Aorta (tissue), 4 donors: Measurements from ENCODE around the gene LDLR. TPM values are rescaled to one million over a fixed set of nuclear protein-coding genes. Genes with fewer than 3 reads are reported as not detected.

Experiments
- microRNA-seq, 2 donors: library from miRNA; unstranded; fragments of <30 nt; microRNA quantifications; one replicate each; pipeline ENCODE4 v1.2.0, GENCODE V29; 2020
- polyA plus RNA-seq, 2 donors: library from polyadenylated mRNA; stranded (reverse); fragments of 200-250 nt; gene quantifications; one replicate each; pipeline ENCODE4 v1.2.3, GENCODE V29; 2013
- total RNA-seq, 2 donors: library from RNA; stranded (reverse); fragmentation: NEBNext Ultra II Directional; extraction: Animal tissue kit (Norgen Biotek cat#: 25700); gene quantifications; one replicate each; pipeline ENCODE4 v1.2.1, GENCODE V29; 2021
- donor health status: healthy with polysubstance abuse.
- donor health status: Bipolar disorder and iron deficiency.
- donor health status: DM: no; HTN: no; CAD: no.
- donor health status: DM: yes; HTN: yes; CAD: no.

The LDLR gene
- total and polyA plus RNA-seq, 4 donors: 3.4 to 94.0 (median 29.9) TPM

Small RNA genes within 50 kb of the gene (microRNA-seq; reads per million reads assigned to microRNA genes)
- 0 to 2.0 reads per million in 2 donors for gene MIR6886

Other genes starting within 250 kb of the LDLR start
- 1 to 10 TPM; 1.5 to 2.0 TPM for gene C19orf38, start 241.0 kb upstream of the LDLR start, total RNA-seq
- gene C19orf38, start 241.0 kb upstream of the LDLR start, polyA plus RNA-seq: 1 to 10 TPM in 1 of 2 donors, under 1 TPM in 1; 0.90 to 1.6 TPM
- gene CARM1, start 217.9 kb upstream of the LDLR start, total RNA-seq: 10 to 100 TPM; 27.9 to 41.4 TPM
- gene CARM1, start 217.9 kb upstream of the LDLR start, polyA plus RNA-seq: 10 to 100 TPM; 11.5 to 23.9 TPM
- 10 to 100 TPM; 36.5 to 41.8 TPM for gene YIPF2, start 160.8 kb upstream of the LDLR start, total RNA-seq
- gene YIPF2, start 160.8 kb upstream of the LDLR start, polyA plus RNA-seq: 10 to 100 TPM; 30.1 to 41.1 TPM
- gene TIMM29, start 160.7 kb upstream of the LDLR start, total RNA-seq: 10 to 100 TPM; 13.7 to 15.7 TPM
- gene TIMM29, start 160.7 kb upstream of the LDLR start, polyA plus RNA-seq: 10 to 100 TPM; 15.2 to 16.0 TPM
- 10 to 100 TPM; 65.0 to 67.4 TPM for gene SMARCA4, start 128.4 kb upstream of the LDLR start, total RNA-seq
- gene SMARCA4, start 128.4 kb upstream of the LDLR start, polyA plus RNA-seq: 10 to 100 TPM; 17.8 to 61.8 TPM
- gene SPC24, start 66.3 kb downstream of the LDLR start, total RNA-seq: 1 to 10 TPM; 1.1 to 2.9 TPM
- 1 to 10 TPM in 1 of 2 donors, under 1 TPM in 1; 0.43 to 1.0 TPM for gene SPC24, start 66.3 kb downstream of the LDLR start, polyA plus RNA-seq
- 100 to 1,000 TPM; 316 to 379 TPM for gene KANK2, start 108.1 kb downstream of the LDLR start, total RNA-seq
- gene KANK2, start 108.1 kb downstream of the LDLR start, polyA plus RNA-seq: 100 to 1,000 TPM; 269 to 282 TPM
- not detected for gene ANGPTL8, start 150.2 kb downstream of the LDLR start, total RNA-seq
- 10 to 100 TPM in 1 of 2 donors, not detected in 1; 11.8 TPM for gene ANGPTL8, start 150.2 kb downstream of the LDLR start, polyA plus RNA-seq
- 100 to 1,000 TPM in 1 of 2 donors, 10 to 100 TPM in 1; 73.1 to 109 TPM for gene DOCK6, start 173.1 kb downstream of the LDLR start, total RNA-seq
- 10 to 100 TPM; 12.8 to 71.8 TPM for gene DOCK6, start 173.1 kb downstream of the LDLR start, polyA plus RNA-seq
- gene TSPAN16, start 206.7 kb downstream of the LDLR start, total RNA-seq: not detected
- gene TSPAN16, start 206.7 kb downstream of the LDLR start, polyA plus RNA-seq: not detected